HepG2 (cell line): Measurements from ENCODE around the gene SCAI. TPM values are rescaled to one million over a fixed set of nuclear protein-coding genes. Genes with fewer than 3 reads are reported as not detected.

Experiments
- ARID4A ChIP-seq: sonication (generic); formaldehyde crosslinking; IDR thresholded peaks from 2 replicates; pipeline ENCODE4 v1.5.0; 2020; ENCODE audit warnings: mild to moderate bottlenecking, missing genetic modification reagents, borderline replicate concordance
- BCLAF1 ChIP-seq: fragments of 450-650 bp; IDR thresholded peaks from 2 replicates; pipeline ENCODE4 v1.6.1; 2017; ENCODE audit warnings: mild to moderate bottlenecking
- NFKBIZ ChIP-seq: IDR thresholded peaks from 2 replicates; pipeline ENCODE4 v1.6.1; 2018; ENCODE audit warnings: missing genetic modification reagents, missing compliant biosample characterization
- PBX3 ChIP-seq: sonication (generic); formaldehyde crosslinking; IDR thresholded peaks from 2 replicates; pipeline ENCODE4 v1.8.1; 2023; ENCODE audit warnings: missing genetic modification reagents, inconsistent platforms, borderline replicate concordance
- POGK ChIP-seq: sonication (generic); formaldehyde crosslinking; conservative IDR thresholded peaks from 2 replicates; pipeline ENCODE4 v1.8.0; 2022; ENCODE audit warnings: mild to moderate bottlenecking, moderate library complexity, missing genetic modification reagents
- ZIK1 ChIP-seq: sonication (generic); formaldehyde crosslinking; IDR thresholded peaks from 2 replicates; pipeline ENCODE4 v1.5.0; 2020; ENCODE audit warnings: mild to moderate bottlenecking, low read depth, missing genetic modification reagents, borderline replicate concordance
- ZMAT3 ChIP-seq: sonication (generic); formaldehyde crosslinking; conservative IDR thresholded peaks from 2 replicates; pipeline ENCODE4 v1.7.0; 2021; ENCODE audit warnings: missing genetic modification reagents
- ZNF230 ChIP-seq: sonication (generic); formaldehyde crosslinking; IDR thresholded peaks from 2 replicates; pipeline ENCODE4 v1.4.0; 2020; ENCODE audit warnings: mild to moderate bottlenecking, missing genetic modification reagents
- ZNF331 ChIP-seq: sonication (generic); formaldehyde crosslinking; IDR thresholded peaks from 2 replicates; pipeline ENCODE4 v1.4.0; 2020; ENCODE audit warnings: missing genetic modification reagents
- ZNF839 ChIP-seq: sonication (generic); formaldehyde crosslinking; IDR thresholded peaks from 2 replicates; pipeline ENCODE4 v1.4.0; 2020; ENCODE audit warnings: missing genetic modification reagents, mild to moderate bottlenecking, borderline replicate concordance
- polyA plus RNA-seq, 8 experiments: library from polyadenylated mRNA; depleted of rRNA in 3 of 8; stranded (reverse) in 7 of 8; unstranded in 1 of 8; fragments of >200 nt; fragmentation: Illumina TruSeq in 4 of 8; extraction: Trizol in 4 of 8; gene quantifications; 2 replicates each; pipeline versions ENCODE4 v1.2.1 to v1.2.3, GENCODE V29; 2011 to 2016; ENCODE audit warnings: low read depth in 4 of 8, missing spikeins in 1 of 8, mixed read lengths in 1 of 8; ENCODE audit not compliant: insufficient read depth in 1 of 8
- total RNA-seq, 5 experiments: library from RNA; depleted of rRNA; stranded (reverse); fragments of >200 nt; fragmentation: Illumina TruSeq; extraction: Trizol; gene quantifications; 2 replicates each; pipeline ENCODE4 v1.2.3, GENCODE V29; 2016; ENCODE audit warnings: low read depth in 1 of 5
- TF ChIP-seq, protein P1 (sequence below): fragments of 450-650 bp; IDR thresholded peaks from 2 replicates; pipeline ENCODE4 v1.6.1; 2017
- TF ChIP-seq, protein P2 (sequence below): sonication (generic); formaldehyde crosslinking; IDR thresholded peaks from 2 replicates; pipeline ENCODE4 v1.5.0; 2020; ENCODE audit warnings: mild to moderate bottlenecking, missing genetic modification reagents
- TF ChIP-seq, protein P3 (sequence below): sonication (generic); formaldehyde crosslinking; conservative IDR thresholded peaks from 2 replicates; pipeline ENCODE4 v1.8.1; 2023; ENCODE audit warnings: missing genetic modification reagents

SCAI gene
- total and polyA plus RNA-seq, 2 of the 13 experiments (the other 11 are each of a cell fraction or from before 2014, with no cell fraction given), result 4.4 to 8.4 TPM

DNA sequence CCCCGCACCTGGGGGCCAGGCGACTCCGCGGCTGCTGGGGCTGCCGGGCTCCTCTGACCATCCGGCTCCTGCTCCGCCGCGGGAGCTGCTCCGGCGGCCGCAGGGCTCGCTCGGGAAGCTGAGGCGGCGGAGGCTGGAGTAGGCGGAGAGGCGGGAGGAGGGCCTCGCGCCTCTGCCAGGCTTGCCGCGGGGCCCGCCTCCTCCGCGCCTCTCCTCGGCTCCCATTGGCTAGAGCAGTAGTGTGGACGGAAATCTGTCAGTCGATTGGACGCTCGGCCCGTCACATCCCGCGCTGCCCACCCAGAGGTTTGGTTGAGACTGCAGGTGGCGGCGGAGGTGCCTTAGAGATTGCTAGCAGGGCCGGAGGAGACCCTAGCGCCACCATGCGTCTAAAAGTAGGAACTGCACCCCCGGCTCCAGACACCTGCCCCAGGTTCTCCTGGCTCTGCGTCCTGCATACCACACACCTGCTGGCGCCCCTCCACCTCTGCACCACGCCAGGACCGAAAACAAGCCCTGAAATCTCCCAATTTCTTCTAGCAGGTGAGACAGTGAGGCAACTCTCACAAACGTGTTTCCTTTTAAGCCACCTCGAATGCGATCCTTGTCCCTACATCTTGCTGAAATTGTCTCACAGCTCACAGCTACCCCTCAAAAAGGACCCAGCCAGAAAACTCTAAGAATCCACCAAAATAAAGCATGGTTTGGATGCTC, at the start of gene SCAI (continued):
- no peak for TF ChIP-seq BCLAF1
- no peak for TF ChIP-seq ZNF331 (CRISPR knock-in tag)
- TF ChIP-seq ZIK1, result no peak; the same call in 1 of the 2 replicates
- TF ChIP-seq NFKBIZ (CRISPR knock-in tag), result no peak
- TF ChIP-seq PBX3 (CRISPR knock-in tag), result no peak
- TF ChIP-seq ZNF839, result no peak
- no peak for TF ChIP-seq POGK (CRISPR knock-in tag)
- TF ChIP-seq ZMAT3, result no peak
- TF ChIP-seq, protein P1, sequence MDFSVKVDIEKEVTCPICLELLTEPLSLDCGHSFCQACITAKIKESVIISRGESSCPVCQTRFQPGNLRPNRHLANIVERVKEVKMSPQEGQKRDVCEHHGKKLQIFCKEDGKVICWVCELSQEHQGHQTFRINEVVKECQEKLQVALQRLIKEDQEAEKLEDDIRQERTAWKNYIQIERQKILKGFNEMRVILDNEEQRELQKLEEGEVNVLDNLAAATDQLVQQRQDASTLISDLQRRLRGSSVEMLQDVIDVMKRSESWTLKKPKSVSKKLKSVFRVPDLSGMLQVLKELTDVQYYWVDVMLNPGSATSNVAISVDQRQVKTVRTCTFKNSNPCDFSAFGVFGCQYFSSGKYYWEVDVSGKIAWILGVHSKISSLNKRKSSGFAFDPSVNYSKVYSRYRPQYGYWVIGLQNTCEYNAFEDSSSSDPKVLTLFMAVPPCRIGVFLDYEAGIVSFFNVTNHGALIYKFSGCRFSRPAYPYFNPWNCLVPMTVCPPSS, result no peak
- TF ChIP-seq ZNF230 (CRISPR knock-in tag), result no peak
- TF ChIP-seq ARID4A (CRISPR knock-in tag), result peak; percentile 63; the same call in 1 of the 2 replicates
- TF ChIP-seq, protein P2, sequence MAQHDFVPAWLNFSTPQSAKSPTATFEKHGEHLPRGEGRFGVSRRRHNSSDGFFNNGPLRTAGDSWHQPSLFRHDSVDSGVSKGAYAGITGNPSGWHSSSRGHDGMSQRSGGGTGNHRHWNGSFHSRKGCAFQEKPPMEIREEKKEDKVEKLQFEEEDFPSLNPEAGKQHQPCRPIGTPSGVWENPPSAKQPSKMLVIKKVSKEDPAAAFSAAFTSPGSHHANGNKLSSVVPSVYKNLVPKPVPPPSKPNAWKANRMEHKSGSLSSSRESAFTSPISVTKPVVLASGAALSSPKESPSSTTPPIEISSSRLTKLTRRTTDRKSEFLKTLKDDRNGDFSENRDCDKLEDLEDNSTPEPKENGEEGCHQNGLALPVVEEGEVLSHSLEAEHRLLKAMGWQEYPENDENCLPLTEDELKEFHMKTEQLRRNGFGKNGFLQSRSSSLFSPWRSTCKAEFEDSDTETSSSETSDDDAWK (CRISPR knock-in tag), result no peak
- TF ChIP-seq, protein P3, sequence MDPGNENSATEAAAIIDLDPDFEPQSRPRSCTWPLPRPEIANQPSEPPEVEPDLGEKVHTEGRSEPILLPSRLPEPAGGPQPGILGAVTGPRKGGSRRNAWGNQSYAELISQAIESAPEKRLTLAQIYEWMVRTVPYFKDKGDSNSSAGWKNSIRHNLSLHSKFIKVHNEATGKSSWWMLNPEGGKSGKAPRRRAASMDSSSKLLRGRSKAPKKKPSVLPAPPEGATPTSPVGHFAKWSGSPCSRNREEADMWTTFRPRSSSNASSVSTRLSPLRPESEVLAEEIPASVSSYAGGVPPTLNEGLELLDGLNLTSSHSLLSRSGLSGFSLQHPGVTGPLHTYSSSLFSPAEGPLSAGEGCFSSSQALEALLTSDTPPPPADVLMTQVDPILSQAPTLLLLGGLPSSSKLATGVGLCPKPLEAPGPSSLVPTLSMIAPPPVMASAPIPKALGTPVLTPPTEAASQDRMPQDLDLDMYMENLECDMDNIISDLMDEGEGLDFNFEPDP (CRISPR knock-in tag), result no peak
